ENCODE measurements around the gene MYO1B. TPM values are rescaled to one million over a fixed set of nuclear protein-coding genes. Genes with fewer than 3 reads are reported as not detected.
A peak's percentile ranks its signal among the peaks of the same experiment; 100 is the strongest.

Gene MYO1B
- total and polyA plus RNA-seq, 3 experiments from 2014 or later = 0.12 to 4.6 (median 3.9) TPM

DNA sequence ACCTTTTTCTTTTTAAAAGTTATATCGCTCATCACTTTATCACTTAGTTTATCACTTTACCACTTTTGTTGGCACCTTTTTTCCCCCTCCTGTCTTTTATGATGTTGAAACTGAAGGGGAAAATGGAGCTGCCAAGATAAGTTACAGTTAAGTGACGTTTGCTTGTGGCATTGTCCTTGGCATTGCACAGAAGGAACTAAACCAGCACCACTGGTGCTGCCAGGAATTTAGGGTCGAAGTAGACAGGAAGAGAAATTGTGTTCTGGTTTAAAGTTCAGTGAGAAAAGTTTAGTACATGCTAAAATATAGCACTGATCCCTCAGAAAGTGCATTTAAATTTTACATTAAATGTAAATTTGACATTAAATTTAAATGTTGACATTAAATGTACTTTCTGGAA is 49.9 kb downstream of the MYO1B start:
- POLR2A ChIA-PET = no interaction called here
- Mint-ChIP-seq H3K4me1 (no peaks in the 10 kb centered on the region), H3K36me3 (no peaks in the 10 kb centered on the region)

DNA sequence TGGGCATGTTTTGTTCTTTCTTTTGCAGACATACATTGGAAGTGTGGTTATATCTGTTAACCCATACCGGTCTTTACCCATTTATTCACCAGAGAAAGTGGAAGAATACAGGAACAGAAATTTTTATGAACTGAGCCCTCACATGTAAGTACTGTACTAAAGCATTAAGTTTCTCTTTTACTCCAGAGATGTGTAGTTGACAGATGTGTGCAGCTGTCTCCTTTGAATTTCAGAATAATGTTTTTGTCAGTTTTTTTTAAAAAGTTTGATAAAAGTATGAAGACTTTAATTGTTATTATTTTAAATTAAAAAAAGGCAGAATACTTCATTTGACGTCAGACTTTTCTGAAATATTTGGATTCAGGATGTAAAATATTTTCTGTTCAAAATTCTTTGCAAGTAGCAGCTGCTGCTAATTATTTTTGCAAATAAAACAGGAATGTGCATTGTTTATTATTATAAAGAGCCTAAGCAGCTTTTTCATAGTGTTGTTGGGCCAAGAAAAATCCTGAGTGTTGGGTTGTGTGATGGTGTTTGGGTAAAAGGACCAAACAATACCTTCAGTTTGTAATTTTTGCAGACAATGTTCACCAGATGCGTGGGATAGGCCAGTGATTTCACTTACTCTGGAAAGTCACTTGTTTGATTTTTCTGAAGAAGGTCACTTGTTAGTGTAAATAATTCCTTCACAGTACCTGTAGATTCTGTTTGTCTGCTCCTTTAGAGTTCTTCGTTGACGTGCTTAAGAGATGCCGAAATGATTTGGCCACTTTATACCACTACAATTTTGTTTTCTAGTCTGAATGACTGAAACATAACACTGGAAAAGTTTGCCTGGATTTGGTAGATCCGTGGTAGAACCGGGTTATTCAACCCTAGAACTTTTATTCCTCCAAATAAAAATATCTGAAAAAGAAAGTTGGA is 51.1 kb downstream of the MYO1B start:
- no peaks in the 10 kb centered on the region for H3K36me3 Mint-ChIP-seq

More for the DNA sequence above, 49.9 kb downstream of the MYO1B start:
- Histone ChIP-seq H3K36me3 (ENCODE audit: insufficient read depth, low read length) (no peaks in the 10 kb centered on the region), H3K4me1 (ENCODE audit: insufficient read depth, low read length) (no peaks in the 10 kb centered on the region), H3K27me3 (ENCODE audit: insufficient read depth, low read length, poor library complexity, severe bottlenecking) (no peaks in the 10 kb centered on the region), H3K9me3 (ENCODE audit: low read length) (no peaks in the 10 kb centered on the region), H3K4me3 (ENCODE audit: low read length) (no peak overlapping the region), H3K27ac (ENCODE audit: low read depth, low read length) (no peak overlapping the region)
- CTCF ChIA-PET = no interaction called here
- no peak for DNase-seq
- Mint-ChIP-seq H3K27me3 (peaks cover 1 to 4% of the 10 kb centered on the region in 2 donors), H3K27ac (no peak overlapping the region), H3K9me3 (no peaks in the 10 kb centered on the region), H3K4me3 (no peak overlapping the region)

DNA sequence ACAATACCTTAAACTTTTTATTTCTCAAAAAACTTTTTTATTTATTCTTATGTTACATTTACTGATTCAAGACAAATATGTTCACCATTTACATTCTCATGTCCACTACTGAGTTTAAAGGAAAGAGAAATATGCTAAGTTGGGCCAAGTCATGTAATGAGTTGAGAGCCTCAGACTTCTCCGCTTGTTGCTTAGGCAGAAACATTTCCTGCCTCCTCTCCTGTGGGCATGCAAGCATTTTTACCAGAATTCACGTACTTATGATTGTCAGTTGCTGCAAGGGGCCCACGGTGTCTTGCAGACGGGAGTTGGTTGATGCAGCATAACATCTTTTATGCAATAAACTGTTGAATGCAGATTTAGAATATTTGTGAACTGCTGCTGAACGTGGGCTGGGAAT is 51.8 kb downstream of the MYO1B start:
- no peaks in the 10 kb centered on the region for H3K4me1 Mint-ChIP-seq
- no peak overlapping the region for H3K4me3 Mint-ChIP-seq

More for the DNA sequence above, 51.1 kb downstream of the MYO1B start:
- H3K4me3 ChIP-seq (ENCODE audit: low read length) = no peak overlapping the region
- Mint-ChIP-seq H3K27ac (no peak overlapping the region), H3K9me3 (no peaks in the 10 kb centered on the region), H3K4me3 (no peak overlapping the region), H3K27me3 (peaks cover 4 to 7% of the 10 kb centered on the region in 2 donors), H3K4me1 (no peaks in the 10 kb centered on the region)
- H3K9me3 ChIP-seq (ENCODE audit: low read length) = no peaks in the 10 kb centered on the region
- H3K27me3 ChIP-seq (ENCODE audit: insufficient read depth, low read length, poor library complexity, severe bottlenecking) = no peaks in the 10 kb centered on the region
- no peaks in the 10 kb centered on the region for H3K36me3 ChIP-seq (ENCODE audit: insufficient read depth, low read length)
- POLR2A ChIA-PET = no interaction called here
- H3K4me1 ChIP-seq (ENCODE audit: insufficient read depth, low read length) = no peaks in the 10 kb centered on the region
- DNase-seq = no peak
- CTCF ChIA-PET = no interaction called here
- no peak overlapping the region for H3K27ac ChIP-seq (ENCODE audit: low read depth, low read length)

DNA sequence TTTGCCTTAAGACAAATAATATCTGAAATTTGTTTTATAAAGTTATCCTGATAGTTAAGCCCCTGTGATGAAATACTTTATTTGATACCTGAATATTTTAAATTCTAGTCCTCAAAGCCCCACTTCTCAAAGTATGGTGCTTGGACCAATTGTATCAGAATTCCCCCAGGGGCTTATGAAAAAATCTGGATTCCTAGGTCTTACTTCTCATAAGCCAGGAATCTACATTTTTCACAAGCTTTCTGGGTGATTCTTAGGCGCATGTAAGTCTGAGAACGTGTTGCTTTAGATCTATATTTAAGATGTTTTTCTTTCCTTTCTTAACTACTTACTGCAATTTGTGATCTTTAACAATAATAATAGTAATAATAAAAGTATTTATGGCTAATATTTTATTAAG is 53.1 kb downstream of the MYO1B start:
- no peak overlapping the region for H3K4me3 ChIP-seq (ENCODE audit: low read length)
- Mint-ChIP-seq H3K4me3 (no peak overlapping the region), H3K27me3 (peaks cover 3 to 13% of the 10 kb centered on the region in 2 donors), H3K4me1 (no peaks in the 10 kb centered on the region), H3K36me3 (peaks cover 0 to 2% (median 0%) of the 10 kb centered on the region in 3 donors), H3K9me3 (no peaks in the 10 kb centered on the region), H3K27ac (no peak overlapping the region)
- H3K4me1 ChIP-seq (ENCODE audit: insufficient read depth, low read length) = no peaks in the 10 kb centered on the region
- no peaks in the 10 kb centered on the region for H3K27me3 ChIP-seq (ENCODE audit: insufficient read depth, low read length, poor library complexity, severe bottlenecking)
- ChIA-PET POLR2A (no interaction called here), CTCF (no interaction called here)
- no peak overlapping the region for H3K27ac ChIP-seq (ENCODE audit: low read depth, low read length)
- DNase-seq = no peak
- no peaks in the 10 kb centered on the region for H3K9me3 ChIP-seq (ENCODE audit: low read length)
- H3K36me3 ChIP-seq (ENCODE audit: insufficient read depth, low read length) = no peaks in the 10 kb centered on the region

More for the DNA sequence above, 51.8 kb downstream of the MYO1B start:
- no peaks in the 10 kb centered on the region for H3K9me3 ChIP-seq (ENCODE audit: low read length)
- Mint-ChIP-seq H3K9me3 (no peaks in the 10 kb centered on the region), H3K36me3 (peaks cover 0 to 2% (median 0%) of the 10 kb centered on the region in 3 donors), H3K27ac (no peak overlapping the region), H3K27me3 (peaks cover 4 to 12% of the 10 kb centered on the region in 2 donors)
- H3K36me3 ChIP-seq (ENCODE audit: insufficient read depth, low read length) = no peaks in the 10 kb centered on the region
- no peak overlapping the region for H3K4me3 ChIP-seq (ENCODE audit: low read length)
- no peaks in the 10 kb centered on the region for H3K4me1 ChIP-seq (ENCODE audit: insufficient read depth, low read length)
- POLR2A ChIA-PET = no interaction called here
- CTCF ChIA-PET = no interaction called here
- H3K27me3 ChIP-seq (ENCODE audit: insufficient read depth, low read length, poor library complexity, severe bottlenecking) = no peaks in the 10 kb centered on the region
- no peak overlapping the region for H3K27ac ChIP-seq (ENCODE audit: low read depth, low read length)
- DNase-seq = no peak

DNA sequence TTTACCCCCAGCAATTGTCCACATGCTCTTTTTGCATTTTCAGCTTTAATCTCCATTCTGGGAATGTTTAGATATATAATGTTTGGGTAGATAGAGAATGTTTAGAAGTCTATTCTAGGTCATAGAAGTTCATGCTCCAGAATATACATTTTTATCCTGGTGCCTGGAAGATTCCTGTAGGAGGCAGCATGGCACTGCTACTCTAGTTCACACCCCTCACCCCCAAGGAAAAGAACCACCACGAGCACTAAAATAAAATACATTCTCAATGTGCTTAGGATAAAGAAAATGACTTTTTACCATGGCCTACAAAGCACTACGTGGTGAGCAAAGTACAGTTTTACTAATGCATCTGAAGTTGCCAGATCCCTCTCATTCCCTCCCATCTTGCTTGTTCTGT is 53.8 kb downstream of the MYO1B start:
- Mint-ChIP-seq H3K9me3 (no peaks in the 10 kb centered on the region), H3K4me3 (no peak overlapping the region), H3K4me1 (no peaks in the 10 kb centered on the region), H3K27ac (no peak overlapping the region), H3K36me3 (peaks cover 0 to 2% (median 0%) of the 10 kb centered on the region in 3 donors), H3K27me3 (peaks cover 3 to 13% of the 10 kb centered on the region in 2 donors)
- Histone ChIP-seq H3K4me3 (ENCODE audit: low read length) (no peak overlapping the region), H3K27me3 (ENCODE audit: insufficient read depth, low read length, poor library complexity, severe bottlenecking) (no peaks in the 10 kb centered on the region), H3K4me1 (ENCODE audit: insufficient read depth, low read length) (no peaks in the 10 kb centered on the region), H3K36me3 (ENCODE audit: insufficient read depth, low read length) (no peaks in the 10 kb centered on the region), H3K27ac (ENCODE audit: low read depth, low read length) (no peak overlapping the region), H3K9me3 (ENCODE audit: low read length) (no peaks in the 10 kb centered on the region)
- no peak for DNase-seq
- CTCF ChIA-PET = no interaction called here
- POLR2A ChIA-PET = no interaction called here

DNA sequence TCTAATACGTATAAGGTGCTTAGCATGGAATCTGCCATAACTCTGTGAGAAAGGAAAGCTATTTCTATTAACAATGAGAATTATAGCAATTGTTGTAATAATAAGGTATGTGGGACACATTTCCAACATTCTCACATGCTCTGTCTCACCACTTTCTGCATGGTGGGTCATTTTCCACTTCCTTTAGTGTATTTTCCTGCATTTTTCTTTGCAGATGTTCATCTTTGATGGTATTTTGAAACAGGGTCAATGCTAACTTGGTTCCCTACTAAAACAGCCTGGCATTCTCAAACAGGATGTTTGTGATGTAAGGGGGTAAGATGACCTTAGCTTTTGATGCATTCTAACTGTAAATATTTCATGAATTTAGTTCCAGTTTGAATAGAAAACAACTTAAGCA is 54.7 kb downstream of the MYO1B start:
- Mint-ChIP-seq H3K36me3 (peaks cover 0 to 2% (median 0%) of the 10 kb centered on the region in 3 donors), H3K27ac (no peak overlapping the region), H3K9me3 (no peaks in the 10 kb centered on the region), H3K27me3 (peaks cover 3 to 13% of the 10 kb centered on the region in 2 donors), H3K4me3 (no peak overlapping the region), H3K4me1 (no peaks in the 10 kb centered on the region)
- CTCF ChIA-PET = no interaction called here
- no peak for DNase-seq
- no peak overlapping the region for H3K27ac ChIP-seq (ENCODE audit: low read depth, low read length)
- no peaks in the 10 kb centered on the region for H3K9me3 ChIP-seq (ENCODE audit: low read length)
- POLR2A ChIA-PET = interaction anchor here (0.6 kb wide), 1 partner anchor 92 kb away, joined by 6 read pairs; no protein-coding TSS in a partner anchor
- no peaks in the 10 kb centered on the region for H3K36me3 ChIP-seq (ENCODE audit: insufficient read depth, low read length)
- H3K27me3 ChIP-seq (ENCODE audit: insufficient read depth, low read length, poor library complexity, severe bottlenecking) = no peaks in the 10 kb centered on the region
- no peak overlapping the region for H3K4me3 ChIP-seq (ENCODE audit: low read length)
- no peaks in the 10 kb centered on the region for H3K4me1 ChIP-seq (ENCODE audit: insufficient read depth, low read length)

DNA sequence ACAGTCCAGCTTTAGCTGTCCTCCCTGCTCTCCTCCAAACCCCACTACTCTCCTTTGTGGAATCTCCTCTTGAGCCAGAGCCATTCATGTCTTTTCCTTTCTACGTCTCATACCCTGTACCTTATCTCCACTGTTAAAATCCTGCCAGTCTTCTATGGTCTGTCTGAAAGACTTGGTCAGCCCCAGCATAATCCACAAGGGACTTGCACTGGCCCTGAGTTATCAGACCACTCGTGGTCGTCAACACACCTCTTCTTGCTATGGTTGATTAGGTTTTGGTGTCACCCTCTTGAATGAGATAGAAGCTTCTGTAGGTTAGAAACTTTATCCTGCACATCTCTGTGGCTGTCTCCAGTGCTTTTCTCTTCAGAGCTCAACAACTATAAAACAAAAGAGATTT is 56.8 kb downstream of the MYO1B start:
- Mint-ChIP-seq H3K36me3 (peaks cover 0 to 2% (median 0%) of the 10 kb centered on the region in 3 donors), H3K27me3 (peaks cover 3 to 18% of the 10 kb centered on the region in 2 donors), H3K4me1 (no peaks in the 10 kb centered on the region), H3K27ac (no peak overlapping the region), H3K9me3 (no peaks in the 10 kb centered on the region), H3K4me3 (no peak overlapping the region)
- ChIA-PET POLR2A (no interaction called here), CTCF (no interaction called here)
- no peak overlapping the region for H3K4me3 ChIP-seq (ENCODE audit: low read length)
- no peaks in the 10 kb centered on the region for H3K9me3 ChIP-seq (ENCODE audit: low read length)
- H3K36me3 ChIP-seq (ENCODE audit: insufficient read depth, low read length) = no peaks in the 10 kb centered on the region
- no peak for DNase-seq
- H3K27ac ChIP-seq (ENCODE audit: low read depth, low read length) = no peak overlapping the region
- no peaks in the 10 kb centered on the region for H3K27me3 ChIP-seq (ENCODE audit: insufficient read depth, low read length, poor library complexity, severe bottlenecking)
- H3K4me1 ChIP-seq (ENCODE audit: insufficient read depth, low read length) = no peaks in the 10 kb centered on the region

DNA sequence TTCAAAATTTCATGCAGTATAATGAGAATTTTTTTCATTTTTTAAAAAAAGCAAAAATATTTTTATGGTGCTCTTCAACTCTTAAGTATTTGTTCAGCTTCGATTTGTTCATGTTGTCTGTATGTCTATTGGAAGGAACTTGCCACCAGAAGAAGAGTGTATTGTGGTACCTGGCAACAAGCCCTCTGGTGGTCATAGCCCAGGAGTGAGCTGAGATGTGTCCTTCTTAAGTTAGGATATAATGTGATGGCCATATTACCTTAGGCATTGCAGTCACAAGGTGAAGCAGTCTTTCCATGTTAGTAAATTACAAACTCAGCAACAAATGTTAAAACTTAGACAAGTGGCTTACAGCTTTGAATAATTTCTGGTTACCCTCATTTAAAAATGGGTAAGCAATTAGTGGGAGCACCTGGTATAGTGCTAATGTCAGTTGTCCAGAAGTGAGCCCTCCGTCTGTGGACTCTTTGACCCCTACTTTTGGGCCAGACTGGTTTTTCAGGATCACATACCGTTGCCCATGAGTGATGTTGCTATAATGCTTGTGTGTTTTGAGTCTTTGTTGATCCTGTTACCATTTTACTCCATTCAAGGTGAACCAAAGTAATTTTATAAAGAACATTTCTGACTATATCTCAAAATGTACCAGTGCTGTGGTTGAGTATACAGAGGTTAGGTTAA is 57.4 kb downstream of the MYO1B start:
- ChIA-PET POLR2A (no interaction called here), CTCF (interaction anchor here (0.9 kb wide), 1 partner anchor 251 kb away, joined by 3 read pairs; no protein-coding TSS in a partner anchor)
- no peak overlapping the region for H3K27ac Mint-ChIP-seq
- no peak overlapping the region for H3K27ac ChIP-seq (ENCODE audit: low read depth, low read length)
- H3K4me3 ChIP-seq (ENCODE audit: low read length) = no peak overlapping the region
- peaks cover 3 to 22% of the 10 kb centered on the region in 2 donors for H3K27me3 Mint-ChIP-seq
- no peak overlapping the region for H3K4me3 Mint-ChIP-seq
- no peaks in the 10 kb centered on the region for H3K9me3 Mint-ChIP-seq
- peaks cover 0 to 2% (median 0%) of the 10 kb centered on the region in 3 donors for H3K36me3 Mint-ChIP-seq
- H3K27me3 ChIP-seq (ENCODE audit: insufficient read depth, low read length, poor library complexity, severe bottlenecking) = no peaks in the 10 kb centered on the region
- no peaks in the 10 kb centered on the region for H3K9me3 ChIP-seq (ENCODE audit: low read length)
- H3K4me1 ChIP-seq (ENCODE audit: insufficient read depth, low read length) = no peaks in the 10 kb centered on the region
- peak in 1 of 5 donors; percentile 4 for DNase-seq
- H3K4me1 Mint-ChIP-seq = no peaks in the 10 kb centered on the region
- no peaks in the 10 kb centered on the region for H3K36me3 ChIP-seq (ENCODE audit: insufficient read depth, low read length)

Data from CD8-positive, alpha-beta memory T cell (primary cell).